Liver (tissue), 9 donors: ENCODE results near the gene RPL27A. TPM values are rescaled to one million over a fixed set of nuclear protein-coding genes. Genes with fewer than 3 reads are reported as not detected.

Source experiments
- DNase-seq: peaks from one replicate; pipeline ENCODE4 v3.0.0-alpha.2; 2017; ENCODE audit warnings: low spot score
- H3K27ac ChIP-seq, 2 donors: one replicate each; pipeline ENCODE4 v1.7.0; 2013; ENCODE audit warnings: inconsistent platforms in 2 of 2, low read length in 2 of 2, control low read depth in 1 of 2, low read depth in 1 of 2, mild to moderate bottlenecking in 1 of 2
- H3K27me3 ChIP-seq, 4 donors: one replicate each; pipeline versions ENCODE4 v1.6.1 to v1.7.0; 2013; ENCODE audit warnings: low read length in 3 of 4, inconsistent platforms in 1 of 4, mild to moderate bottlenecking in 1 of 4, moderate library complexity in 1 of 4; ENCODE audit not compliant: control insufficient read depth in 4 of 4, insufficient read depth in 4 of 4
- H3K36me3 ChIP-seq, 4 donors: one replicate each; pipeline versions ENCODE4 v1.6.1 to v1.7.0; 2013; ENCODE audit warnings: low read length in 3 of 4, mild to moderate bottlenecking in 3 of 4, low read depth in 1 of 4, moderate library complexity in 1 of 4; ENCODE audit not compliant: control insufficient read depth in 4 of 4, insufficient read depth in 3 of 4
- H3K4me1 ChIP-seq, 4 donors: one replicate each; pipeline versions ENCODE4 v1.6.1 to v1.7.0; 2013; ENCODE audit warnings: low read length in 3 of 4, mild to moderate bottlenecking in 3 of 4, moderate library complexity in 1 of 4; ENCODE audit not compliant: control insufficient read depth in 4 of 4, insufficient read depth in 4 of 4
- H3K4me3 ChIP-seq, 3 donors: one replicate each; pipeline versions ENCODE4 v1.6.1 to v1.7.0; 2013; ENCODE audit warnings: low read length in 3 of 3, control low read depth in 1 of 3, low read depth in 1 of 3, mild to moderate bottlenecking in 1 of 3
- H3K9ac ChIP-seq, 2 donors: one replicate each; pipeline ENCODE4 v1.7.0; 2013; ENCODE audit warnings: low read length in 2 of 2, mild to moderate bottlenecking in 2 of 2, moderate library complexity in 2 of 2, control low read depth in 1 of 2, low read depth in 1 of 2
- H3K9me3 ChIP-seq, 4 donors: one replicate each; pipeline versions ENCODE4 v1.6.1 to v1.7.0; 2013; ENCODE audit warnings: low read length in 3 of 4; ENCODE audit not compliant: control insufficient read depth in 4 of 4
- EGR1 ChIP-seq, 2 donors: IDR thresholded peaks; 2 replicates each; pipeline ENCODE4 v1.6.1; 2016 to 2018; ENCODE audit warnings: antibody characterized with exemption in 2 of 2, low read depth in 2 of 2
- FOXA1 ChIP-seq: IDR thresholded peaks from 2 replicates; pipeline ENCODE4 v1.6.1; 2016; ENCODE audit warnings: antibody characterized with exemption
- FOXA2 ChIP-seq: IDR thresholded peaks from 2 replicates; pipeline ENCODE4 v1.6.1; 2016; ENCODE audit warnings: antibody characterized with exemption
- GABPA ChIP-seq, 2 donors: IDR thresholded peaks in 1 of 2; conservative IDR thresholded peaks in 1 of 2; 2 replicates each; pipeline ENCODE4 v1.6.1; 2016; ENCODE audit warnings: antibody characterized with exemption in 2 of 2, mild to moderate bottlenecking in 1 of 2, moderate library complexity in 1 of 2
- HNF4A ChIP-seq, 2 donors: conservative IDR thresholded peaks; 2 replicates each; pipeline ENCODE4 v1.6.1; 2016; ENCODE audit warnings: antibody characterized with exemption in 2 of 2, mild to moderate bottlenecking in 2 of 2
- JUND ChIP-seq, 2 donors: IDR thresholded peaks; 2 replicates each; pipeline ENCODE4 v1.6.1; 2016; ENCODE audit warnings: antibody characterized with exemption in 2 of 2
- NR2F2 ChIP-seq: IDR thresholded peaks from 2 replicates; pipeline ENCODE4 v1.6.1; 2016; ENCODE audit warnings: antibody characterized with exemption
- RAD21 ChIP-seq, 2 donors: IDR thresholded peaks; 2 replicates each; pipeline ENCODE4 v1.6.1; 2016; ENCODE audit warnings: antibody characterized with exemption in 2 of 2, mild to moderate bottlenecking in 2 of 2
- RXRA ChIP-seq, 2 donors: IDR thresholded peaks; 2 replicates each; pipeline ENCODE4 v1.6.1; 2017 to 2018; ENCODE audit warnings: antibody characterized with exemption in 2 of 2, mild to moderate bottlenecking in 1 of 2
- SP1 ChIP-seq: IDR thresholded peaks from 2 replicates; pipeline ENCODE4 v1.6.1; 2018; ENCODE audit warnings: antibody characterized with exemption, mild to moderate bottlenecking
- TAF1 ChIP-seq: conservative IDR thresholded peaks from 2 replicates; pipeline ENCODE4 v1.6.1; 2016; ENCODE audit warnings: antibody characterized with exemption, mild to moderate bottlenecking
- YY1 ChIP-seq: IDR thresholded peaks from 2 replicates; pipeline ENCODE4 v1.6.1; 2016; ENCODE audit warnings: antibody characterized with exemption, mild to moderate bottlenecking
- WGBS: extraction: QIAGEN DNeasy Blood & Tissue Kit; methylation state at CpG from one replicate; pipeline ENCODE4 v1.1.7; 2013; 5-methylcytosine and 5-hydroxymethylcytosine counted together
- polyA plus RNA-seq, 2 donors: library from polyadenylated mRNA; stranded (reverse) in 1 of 2; unstranded in 1 of 2; fragments of 200-250 nt in 1 of 2; fragments of >200 nt in 1 of 2; fragmentation: Nextera tagmentation in 1 of 2; extraction: Ambion mirVana in 1 of 2; gene quantifications; one replicate each; pipeline versions ENCODE4 v1.2.1 to v1.2.3, GENCODE V29; 2013 to 2015
- total RNA-seq, 2 donors: library from RNA; depleted of rRNA; stranded (reverse); fragments of >200 nt; gene quantifications; one replicate each; pipeline ENCODE4 v1.2.3, GENCODE V29; 2014
- TF ChIP-seq, protein P1 (sequence below): IDR thresholded peaks from 2 replicates; pipeline ENCODE4 v1.6.1; 2016; ENCODE audit warnings: antibody characterized with exemption
- TF ChIP-seq, protein P2 (sequence below): IDR thresholded peaks from 2 replicates; pipeline ENCODE4 v1.6.1; 2016; ENCODE audit warnings: antibody characterized with exemption
- TF ChIP-seq, protein P3 (sequence below): IDR thresholded peaks from 2 replicates; pipeline ENCODE4 v1.6.1; 2016; ENCODE audit warnings: antibody characterized with exemption
- TF ChIP-seq, protein P4 (sequence below): IDR thresholded peaks from 2 replicates; pipeline ENCODE4 v1.6.1; 2016; ENCODE audit warnings: antibody characterized with exemption, mild to moderate bottlenecking
- donor health status: healthy.
- donor health status: healthy.
- donor health status: healthy.
- donor health status: healthy.
- donor health status: healthy.

RPL27A gene
- total and polyA plus RNA-seq, 4 donors: 178 to 928 (median 570) TPM

DNA sequence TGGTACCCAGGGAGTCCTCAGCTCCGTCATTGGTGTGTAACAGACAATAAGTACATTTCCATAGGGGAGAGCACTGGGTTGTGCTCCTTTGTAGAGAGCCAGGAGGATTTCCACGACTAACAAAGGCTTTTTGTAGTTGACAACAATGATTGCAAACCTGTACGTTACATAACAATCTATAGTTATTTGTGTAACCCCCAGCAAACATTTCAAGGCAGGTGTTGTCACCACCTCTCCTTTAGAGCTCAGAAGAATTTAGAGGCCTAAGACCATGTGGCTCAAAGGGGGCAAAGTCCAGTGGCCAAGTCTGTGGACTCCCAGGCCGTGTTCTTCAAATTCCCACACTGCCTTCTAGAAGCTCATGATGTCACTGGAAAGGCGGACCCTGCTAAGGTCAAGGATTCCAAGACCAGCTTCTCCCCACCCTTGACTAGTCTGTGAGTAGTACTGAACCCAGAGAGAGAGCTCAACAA lies 15.8 kb downstream of the RPL27A start:
- TF ChIP-seq, protein P1, sequence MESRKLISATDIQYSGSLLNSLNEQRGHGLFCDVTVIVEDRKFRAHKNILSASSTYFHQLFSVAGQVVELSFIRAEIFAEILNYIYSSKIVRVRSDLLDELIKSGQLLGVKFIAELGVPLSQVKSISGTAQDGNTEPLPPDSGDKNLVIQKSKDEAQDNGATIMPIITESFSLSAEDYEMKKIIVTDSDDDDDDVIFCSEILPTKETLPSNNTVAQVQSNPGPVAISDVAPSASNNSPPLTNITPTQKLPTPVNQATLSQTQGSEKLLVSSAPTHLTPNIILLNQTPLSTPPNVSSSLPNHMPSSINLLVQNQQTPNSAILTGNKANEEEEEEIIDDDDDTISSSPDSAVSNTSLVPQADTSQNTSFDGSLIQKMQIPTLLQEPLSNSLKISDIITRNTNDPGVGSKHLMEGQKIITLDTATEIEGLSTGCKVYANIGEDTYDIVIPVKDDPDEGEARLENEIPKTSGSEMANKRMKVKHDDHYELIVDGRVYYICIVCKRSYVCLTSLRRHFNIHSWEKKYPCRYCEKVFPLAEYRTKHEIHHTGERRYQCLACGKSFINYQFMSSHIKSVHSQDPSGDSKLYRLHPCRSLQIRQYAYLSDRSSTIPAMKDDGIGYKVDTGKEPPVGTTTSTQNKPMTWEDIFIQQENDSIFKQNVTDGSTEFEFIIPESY: no peak
- TF ChIP-seq, protein P2, sequence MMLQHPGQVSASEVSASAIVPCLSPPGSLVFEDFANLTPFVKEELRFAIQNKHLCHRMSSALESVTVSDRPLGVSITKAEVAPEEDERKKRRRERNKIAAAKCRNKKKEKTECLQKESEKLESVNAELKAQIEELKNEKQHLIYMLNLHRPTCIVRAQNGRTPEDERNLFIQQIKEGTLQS: no peak
- TF ChIP-seq NR2F2: no peak
- TF ChIP-seq, protein P3, sequence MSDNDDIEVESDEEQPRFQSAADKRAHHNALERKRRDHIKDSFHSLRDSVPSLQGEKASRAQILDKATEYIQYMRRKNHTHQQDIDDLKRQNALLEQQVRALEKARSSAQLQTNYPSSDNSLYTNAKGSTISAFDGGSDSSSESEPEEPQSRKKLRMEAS: no peak
- no peak for TF ChIP-seq FOXA2
- TF ChIP-seq, protein P4, sequence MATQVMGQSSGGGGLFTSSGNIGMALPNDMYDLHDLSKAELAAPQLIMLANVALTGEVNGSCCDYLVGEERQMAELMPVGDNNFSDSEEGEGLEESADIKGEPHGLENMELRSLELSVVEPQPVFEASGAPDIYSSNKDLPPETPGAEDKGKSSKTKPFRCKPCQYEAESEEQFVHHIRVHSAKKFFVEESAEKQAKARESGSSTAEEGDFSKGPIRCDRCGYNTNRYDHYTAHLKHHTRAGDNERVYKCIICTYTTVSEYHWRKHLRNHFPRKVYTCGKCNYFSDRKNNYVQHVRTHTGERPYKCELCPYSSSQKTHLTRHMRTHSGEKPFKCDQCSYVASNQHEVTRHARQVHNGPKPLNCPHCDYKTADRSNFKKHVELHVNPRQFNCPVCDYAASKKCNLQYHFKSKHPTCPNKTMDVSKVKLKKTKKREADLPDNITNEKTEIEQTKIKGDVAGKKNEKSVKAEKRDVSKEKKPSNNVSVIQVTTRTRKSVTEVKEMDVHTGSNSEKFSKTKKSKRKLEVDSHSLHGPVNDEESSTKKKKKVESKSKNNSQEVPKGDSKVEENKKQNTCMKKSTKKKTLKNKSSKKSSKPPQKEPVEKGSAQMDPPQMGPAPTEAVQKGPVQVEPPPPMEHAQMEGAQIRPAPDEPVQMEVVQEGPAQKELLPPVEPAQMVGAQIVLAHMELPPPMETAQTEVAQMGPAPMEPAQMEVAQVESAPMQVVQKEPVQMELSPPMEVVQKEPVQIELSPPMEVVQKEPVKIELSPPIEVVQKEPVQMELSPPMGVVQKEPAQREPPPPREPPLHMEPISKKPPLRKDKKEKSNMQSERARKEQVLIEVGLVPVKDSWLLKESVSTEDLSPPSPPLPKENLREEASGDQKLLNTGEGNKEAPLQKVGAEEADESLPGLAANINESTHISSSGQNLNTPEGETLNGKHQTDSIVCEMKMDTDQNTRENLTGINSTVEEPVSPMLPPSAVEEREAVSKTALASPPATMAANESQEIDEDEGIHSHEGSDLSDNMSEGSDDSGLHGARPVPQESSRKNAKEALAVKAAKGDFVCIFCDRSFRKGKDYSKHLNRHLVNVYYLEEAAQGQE: no peak
- Histone ChIP-seq H3K27me3 (no peaks in the 10 kb centered on the region), H3K36me3 (peaks cover 11 to 81% (median 62%) of the 10 kb centered on the region in 4 donors), H3K27ac (no peak overlapping the region), H3K4me1 (peaks cover 0 to 3% (median 0%) of the 10 kb centered on the region in 4 donors), H3K4me3 (no peak overlapping the region), H3K9ac (no peak overlapping the region), H3K9me3 (no peaks in the 10 kb centered on the region)
- DNase-seq: no peak
- 81% methylated on average over 5 of the region's 5 CpGs for WGBS

DNA sequence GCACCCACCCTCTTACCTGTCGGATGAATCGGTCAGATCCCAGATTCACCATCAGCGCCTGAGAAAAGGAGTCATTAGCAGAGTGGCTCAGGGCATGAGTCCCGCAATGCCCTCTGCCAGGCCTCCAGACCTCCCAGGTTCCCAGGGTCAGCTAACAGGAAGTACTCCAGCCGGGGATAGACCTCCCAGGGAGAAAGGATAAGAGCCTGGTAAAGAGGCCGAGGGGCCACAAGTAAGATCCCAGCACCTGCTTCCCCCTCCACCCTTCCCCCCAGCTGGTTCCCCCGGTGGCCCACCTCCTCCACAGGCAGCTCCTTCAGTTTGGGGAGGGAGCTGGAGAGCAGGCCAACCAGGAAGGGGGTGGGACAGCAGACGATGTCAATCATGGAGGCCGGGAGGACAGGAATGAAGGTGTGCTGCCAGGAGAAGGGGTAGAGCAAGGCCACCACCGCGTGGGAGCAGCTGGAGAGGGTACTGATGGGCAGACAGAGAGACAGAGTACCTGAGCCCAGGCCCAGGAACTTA lies 16.4 kb downstream of the RPL27A start:
- Histone ChIP-seq H3K9me3 (no peaks in the 10 kb centered on the region), H3K36me3 (peaks cover 11 to 81% (median 59%) of the 10 kb centered on the region in 4 donors), H3K9ac (no peak overlapping the region), H3K4me3 (no peak overlapping the region), H3K4me1 (peaks cover 0 to 3% (median 0%) of the 10 kb centered on the region in 4 donors), H3K27me3 (no peaks in the 10 kb centered on the region), H3K27ac (no peak overlapping the region)
- TF ChIP-seq HNF4A (conservative IDR thresholded peaks at IDR 0.05): no peak
- no peak for TF ChIP-seq TAF1
- no peak for TF ChIP-seq RXRA (IDR thresholded peaks at IDR 0.05)
- TF ChIP-seq, protein P2: no peak
- no peak for TF ChIP-seq NR2F2
- TF ChIP-seq SP1: no peak
- no peak for TF ChIP-seq EGR1 (IDR thresholded peaks at IDR 0.05; ENCODE audit: low read depth in 2 of 2)
- TF ChIP-seq JUND (IDR thresholded peaks at IDR 0.05): no peak
- no peak for TF ChIP-seq FOXA1
- TF ChIP-seq YY1: no peak
- TF ChIP-seq GABPA (IDR thresholded peaks at IDR 0.05 in 1 of 2, conservative IDR thresholded peaks at IDR 0.05 in 1 of 2): no peak
- TF ChIP-seq, protein P4: no peak
- TF ChIP-seq, protein P1: no peak
- no peak for TF ChIP-seq FOXA2
- TF ChIP-seq RAD21 (IDR thresholded peaks at IDR 0.05): no peak
- TF ChIP-seq, protein P3: no peak
- DNase-seq: no peak
- WGBS: 84% methylated on average over 11 of the region's 11 CpGs
